GM12801 (cell line): Measurements from ENCODE around the gene CDC73.

ENCODE experiments used
- CTCF ChIP-seq: IDR thresholded peaks from one replicate; pipeline ENCODE4 v1.5.1; 2011; ENCODE audit warnings: control low read depth; ENCODE audit not compliant: insufficient read length; ENCODE audit errors: extremely low read depth

The CDC73 gene

GRCh38 chr1:193131266-193131860 lies 9.5 kb downstream of the CDC73 start:
- no peak for TF ChIP-seq CTCF

- no peak for TF ChIP-seq CTCF
These were observed 18.4 kb downstream of the CDC73 start for GRCh38 chr1:193140254-193140653.

- no peak for TF ChIP-seq CTCF
These were observed 20.0 kb downstream of the CDC73 start for GRCh38 chr1:193141804-193142203.

GRCh38 chr1:193142409-193142808 lies 20.6 kb downstream of the CDC73 start:
- TF ChIP-seq CTCF, result no peak

GRCh38 chr1:193143285-193143684 lies 21.5 kb downstream of the CDC73 start:
- no peak for TF ChIP-seq CTCF

- TF ChIP-seq CTCF, result no peak
These were observed 22.6 kb downstream of the CDC73 start for GRCh38 chr1:193144361-193144938.

- no peak for TF ChIP-seq CTCF
These were observed 23.2 kb downstream of the CDC73 start for GRCh38 chr1:193144999-193145398.
